H9 (cell line): ENCODE measurements around the gene BSDC1. TPM values are rescaled to one million over a fixed set of nuclear protein-coding genes. Genes with fewer than 3 reads are reported as not detected.

Experiments used
- DNase-seq: peaks from one replicate; pipeline ENCODE4 v3.0.0-alpha.2; 2017
- H2AFZ ChIP-seq: one replicate; pipeline ENCODE4 v1.6.1; 2013; ENCODE audit warnings: mild to moderate bottlenecking, low read length, control low read depth, moderate library complexity
- H2AK5ac ChIP-seq: 2 replicates; pipeline ENCODE4 v1.6.1; 2013; ENCODE audit warnings: low read length, control low read depth, mixed read lengths; ENCODE audit not compliant: insufficient read length
- H2BK120ac ChIP-seq: one replicate; pipeline ENCODE4 v1.6.1; 2013; ENCODE audit warnings: low read depth, mild to moderate bottlenecking, low read length, control low read depth, inconsistent platforms; ENCODE audit not compliant: poor library complexity, severe bottlenecking
- H2BK12ac ChIP-seq: 2 replicates; pipeline ENCODE4 v1.6.1; 2013; ENCODE audit warnings: low read length, control low read depth, mixed read lengths, low read depth; ENCODE audit not compliant: insufficient read length
- H2BK15ac ChIP-seq: 2 replicates; pipeline ENCODE4 v1.6.1; 2013; ENCODE audit warnings: low read depth, low read length, control low read depth
- H2BK20ac ChIP-seq: one replicate; pipeline ENCODE4 v1.6.1; 2013; ENCODE audit warnings: low read depth, mild to moderate bottlenecking, low read length, control low read depth, inconsistent platforms; ENCODE audit not compliant: poor library complexity, severe bottlenecking
- H2BK5ac ChIP-seq: 2 replicates; pipeline ENCODE4 v1.6.1; 2013; ENCODE audit warnings: low read length, control low read depth, mixed read lengths; ENCODE audit not compliant: insufficient read length
- H3K14ac ChIP-seq: 2 replicates; pipeline ENCODE4 v1.6.1; 2013; ENCODE audit warnings: low read length, control low read depth; ENCODE audit not compliant: insufficient read depth
- H3K18ac ChIP-seq: 2 replicates; pipeline ENCODE4 v1.6.1; 2013; ENCODE audit warnings: low read depth, mild to moderate bottlenecking, mixed read lengths, low read length, control low read depth; ENCODE audit not compliant: insufficient read length
- H3K23ac ChIP-seq: 2 replicates; pipeline ENCODE4 v1.6.1; 2013; ENCODE audit warnings: low read length, control low read depth, mixed read lengths, low read depth; ENCODE audit not compliant: insufficient read length
- H3K23me2 ChIP-seq: 2 replicates; pipeline ENCODE4 v1.6.1; 2013; ENCODE audit warnings: low read depth, mild to moderate bottlenecking, mixed read lengths, low read length, control low read depth; ENCODE audit not compliant: insufficient read length, poor library complexity, severe bottlenecking
- H3K27ac ChIP-seq: 2 replicates; pipeline ENCODE4 v1.5.1; 2013; ENCODE audit warnings: low read length, control low read depth, mixed read lengths, low read depth; ENCODE audit not compliant: insufficient read length
- H3K27me3 ChIP-seq: 2 replicates; pipeline ENCODE4 v1.6.1; 2013; ENCODE audit warnings: low read length, control low read depth, inconsistent platforms; ENCODE audit not compliant: insufficient read depth
- H3K4ac ChIP-seq: 2 replicates; pipeline ENCODE4 v1.6.1; 2013; ENCODE audit warnings: low read depth, mild to moderate bottlenecking, control low read depth, inconsistent platforms, low read length, moderate library complexity
- H3K4me1 ChIP-seq: 2 replicates; pipeline ENCODE4 v1.6.1; 2013; ENCODE audit warnings: low read length, control low read depth, inconsistent platforms; ENCODE audit not compliant: insufficient read depth
- H3K4me2 ChIP-seq: 2 replicates; pipeline ENCODE4 v1.6.1; 2013; ENCODE audit warnings: low read length, control low read depth, mixed read lengths; ENCODE audit not compliant: insufficient read length, insufficient read depth
- H3K56ac ChIP-seq: 2 replicates; pipeline ENCODE4 v1.6.1; 2013; ENCODE audit warnings: low read depth, mild to moderate bottlenecking, mixed read lengths, low read length, control low read depth; ENCODE audit not compliant: insufficient read length
- H3K79me1 ChIP-seq: 2 replicates; pipeline ENCODE4 v1.6.1; 2013; ENCODE audit warnings: low read depth, mild to moderate bottlenecking, moderate library complexity, low read length, control low read depth, inconsistent platforms; ENCODE audit not compliant: insufficient read depth, poor library complexity, severe bottlenecking
- H3K79me2 ChIP-seq: 2 replicates; pipeline ENCODE4 v1.6.1; 2013; ENCODE audit warnings: low read length, control low read depth, inconsistent platforms; ENCODE audit not compliant: insufficient read depth
- H3K9ac ChIP-seq: 2 replicates; pipeline ENCODE4 v1.6.1; 2013; ENCODE audit warnings: low read length, control low read depth, mixed read lengths; ENCODE audit not compliant: insufficient read length; ENCODE audit errors: extremely low read depth
- H3K9me3 ChIP-seq: one replicate; pipeline ENCODE4 v1.6.1; 2013; ENCODE audit warnings: low read depth, low read length, inconsistent platforms; ENCODE audit not compliant: control insufficient read depth
- H3T11ph ChIP-seq: one replicate; pipeline ENCODE4 v1.6.1; 2013; ENCODE audit warnings: mild to moderate bottlenecking, low read length, control low read depth, inconsistent platforms
- H4K20me1 ChIP-seq: one replicate; pipeline ENCODE4 v1.6.1; 2013; ENCODE audit not compliant: control insufficient read depth, insufficient read length, insufficient read depth
- H4K5ac ChIP-seq: 2 replicates; pipeline ENCODE4 v1.6.1; 2013; ENCODE audit warnings: low read depth, mild to moderate bottlenecking, mixed read lengths, low read length, control low read depth; ENCODE audit not compliant: insufficient read length
- H4K8ac ChIP-seq: replicated peaks from 2 replicates; pipeline ENCODE4 v1.6.1; 2013; ENCODE audit warnings: low read length, control low read depth, mixed read lengths, low read depth; ENCODE audit not compliant: insufficient read length
- H4K91ac ChIP-seq: 2 replicates; pipeline ENCODE4 v1.6.1; 2013; ENCODE audit warnings: low read depth, mild to moderate bottlenecking, moderate library complexity, mixed read lengths, low read length, control low read depth; ENCODE audit not compliant: insufficient read length
- H3K27ac Mint-ChIP-seq, 3 experiments: 2 replicates in 2 of 3; 3 replicates in 1 of 3; pipeline ENCODE4 v1.8.0; 2020 to 2021; ENCODE audit warnings: mixed read lengths in 3 of 3, mild to moderate bottlenecking in 1 of 3, moderate library complexity in 1 of 3
- H3K27me3 Mint-ChIP-seq: 2 replicates; pipeline ENCODE4 v1.8.0; 2021; ENCODE audit warnings: low read depth, mild to moderate bottlenecking, moderate library complexity, mixed read lengths
- H3K36me3 Mint-ChIP-seq, 3 experiments: 2 replicates in 2 of 3; 3 replicates in 1 of 3; pipeline ENCODE4 v1.8.0; 2020 to 2021; ENCODE audit warnings: low read depth in 3 of 3, mixed read lengths in 3 of 3; ENCODE audit not compliant: insufficient read depth in 1 of 3
- H3K4me1 Mint-ChIP-seq, 2 experiments: 2 replicates each; pipeline ENCODE4 v1.8.0; 2020; ENCODE audit warnings: mixed read lengths in 2 of 2
- H3K4me3 Mint-ChIP-seq, 2 experiments: 2 replicates in 1 of 2; 3 replicates in 1 of 2; pipeline ENCODE4 v1.8.0; 2020 to 2021; ENCODE audit warnings: mild to moderate bottlenecking in 2 of 2, mixed read lengths in 2 of 2, moderate library complexity in 1 of 2
- H3K9me3 Mint-ChIP-seq, 2 experiments: 2 replicates in 1 of 2; 3 replicates in 1 of 2; pipeline ENCODE4 v1.8.0; 2020; ENCODE audit warnings: mild to moderate bottlenecking in 2 of 2, mixed read lengths in 2 of 2, moderate library complexity in 1 of 2
- CTCF ChIP-seq: fragments of 200-600 bp; sonication (generic); conservative IDR thresholded peaks from 3 replicates; pipeline ENCODE4 v1.8.0; 2021; ENCODE audit warnings: antibody characterized with exemption, mild to moderate bottlenecking
- WGBS: extraction: QIAGEN DNeasy Blood & Tissue Kit; methylation state at CpG from one replicate; pipeline ENCODE4 v1.1.7; 2013; ENCODE audit warnings: missing lambda C conversion rate, low lambda C conversion rate, mixed read lengths; ENCODE audit not compliant: insufficient read length; ENCODE audit errors: extremely low coverage; 5-methylcytosine and 5-hydroxymethylcytosine counted together
- total RNA-seq: library from RNA; stranded (reverse); gene quantifications from 2 replicates; pipeline ENCODE4 v1.2.1, GENCODE V29; 2021

BSDC1 gene
- total RNA-seq, 1 experiment from 2014 or later: 52.6 TPM

- no peak overlapping the region for H3K9ac ChIP-seq
- H3K9me3 Mint-ChIP-seq: no peaks in the 10 kb centered on the region
Observed at GRCh38 chr1:32364836-32365235, 29.4 kb downstream of the BSDC1 start.

More at GRCh38 chr1:32364836-32365235, 29.4 kb downstream of the BSDC1 start:
- Histone ChIP-seq H3K14ac (no peak overlapping the region), H3K27me3 (no peaks in the 10 kb centered on the region; the same call in 1 of the 2 replicates), H3K9me3 (no peaks in the 10 kb centered on the region), H2BK5ac (no peak overlapping the region), H2BK20ac (no peak overlapping the region), H3K18ac (no peak overlapping the region), H4K5ac (no peak overlapping the region), H3K27ac (no peak overlapping the region), H3K79me1 (no peaks in the 10 kb centered on the region), H4K91ac (no peak overlapping the region), H2AK5ac (no peak overlapping the region), H2BK120ac (no peak overlapping the region), H3K23me2 (peaks cover 12% of the 10 kb centered on the region), H4K8ac (no peak overlapping the region), H3K23ac (no peak overlapping the region), H3K79me2 (no peaks in the 10 kb centered on the region), H2BK15ac (no peak overlapping the region), H4K20me1 (no peaks in the 10 kb centered on the region), H3K4me1 (no peaks in the 10 kb centered on the region), H3T11ph (no peak overlapping the region), H3K56ac (no peak overlapping the region), H2BK12ac (no peak overlapping the region), H2AFZ (no peak overlapping the region), H3K4ac (no peak overlapping the region), H3K4me2 (no peak overlapping the region)
- no peak overlapping the region for H3K27ac Mint-ChIP-seq
- WGBS: no CpG with 5 or more reads among the region's 5 CpGs
- no peak overlapping the region for H3K4me3 Mint-ChIP-seq
- DNase-seq: no peak
- peaks cover 20 to 69% (median 62%) of the 10 kb centered on the region in 3 experiments for H3K36me3 Mint-ChIP-seq
- peaks cover 8 to 12% of the 10 kb centered on the region in 2 experiments for H3K4me1 Mint-ChIP-seq
- peaks cover 15% of the 10 kb centered on the region for H3K27me3 Mint-ChIP-seq
- no peak for TF ChIP-seq CTCF
